NCI-H774 (cell line): Measurements from ENCODE around the gene ACTR3C.
"Not testable (repeated sequence)": the region's sequence is repeated elsewhere in the genome, so short reads cannot be mapped to it uniquely, and the experiment has no call there.

Experiments
- DNase-seq: peaks from one replicate; lab custom pipeline; 2025; lab: John Stamatoyannopoulos, UW

ACTR3C gene

DNA sequence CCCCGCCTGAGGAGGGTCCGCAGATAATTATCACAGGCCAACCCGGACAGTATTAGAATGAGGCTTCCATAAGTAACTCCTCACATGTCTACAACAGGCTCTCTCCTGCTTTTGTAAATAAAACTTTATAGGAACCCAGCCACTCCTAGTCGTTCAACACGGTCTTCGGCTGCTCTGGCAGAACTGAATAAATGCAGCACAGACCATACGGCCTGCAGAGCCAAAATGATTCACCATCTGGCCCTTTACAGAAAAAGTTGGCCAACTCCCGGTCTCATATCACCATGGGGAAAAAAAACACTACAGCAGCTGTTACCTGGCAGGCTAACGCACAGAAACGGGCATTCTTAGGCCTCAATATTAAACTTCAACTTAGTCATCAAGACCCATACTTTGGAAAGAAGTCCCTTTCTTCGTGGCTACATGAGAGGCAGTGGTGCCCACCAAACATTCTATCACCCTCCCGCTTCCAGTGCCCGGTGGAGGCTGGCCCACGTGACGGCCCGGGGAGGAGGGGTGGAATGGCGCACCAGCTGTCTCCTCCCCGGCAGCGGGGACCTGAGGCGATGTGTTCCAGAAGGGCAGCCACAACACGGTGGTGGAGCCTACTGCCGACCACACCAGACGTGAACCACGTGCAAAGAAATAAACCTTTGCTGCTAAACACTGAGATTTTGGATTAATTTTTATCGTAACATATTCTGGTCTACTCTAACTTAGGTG lies 41.5 kb downstream of the ACTR3C start:
- DNase-seq = not testable (repeated sequence)

DNA sequence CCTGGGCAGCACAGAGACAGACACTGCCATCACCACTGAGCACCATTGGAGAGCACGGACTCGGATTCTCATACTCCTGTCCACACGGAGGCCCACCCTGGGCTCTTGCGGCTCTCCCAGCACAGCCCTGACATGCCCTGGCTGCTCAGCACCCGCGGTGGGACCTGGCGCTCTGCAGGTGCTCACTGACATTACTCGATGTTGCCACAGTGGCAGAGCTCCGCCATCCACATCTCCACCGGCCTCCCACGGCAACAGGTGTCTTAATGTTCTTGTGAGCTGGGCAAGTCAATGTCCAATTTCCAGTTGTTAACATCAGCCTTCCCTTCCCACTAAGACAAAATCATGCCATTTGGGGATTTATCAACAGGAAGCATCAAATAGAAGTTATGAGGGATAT lies 45.0 kb downstream of the ACTR3C start:
- not testable (repeated sequence) for DNase-seq

DNA sequence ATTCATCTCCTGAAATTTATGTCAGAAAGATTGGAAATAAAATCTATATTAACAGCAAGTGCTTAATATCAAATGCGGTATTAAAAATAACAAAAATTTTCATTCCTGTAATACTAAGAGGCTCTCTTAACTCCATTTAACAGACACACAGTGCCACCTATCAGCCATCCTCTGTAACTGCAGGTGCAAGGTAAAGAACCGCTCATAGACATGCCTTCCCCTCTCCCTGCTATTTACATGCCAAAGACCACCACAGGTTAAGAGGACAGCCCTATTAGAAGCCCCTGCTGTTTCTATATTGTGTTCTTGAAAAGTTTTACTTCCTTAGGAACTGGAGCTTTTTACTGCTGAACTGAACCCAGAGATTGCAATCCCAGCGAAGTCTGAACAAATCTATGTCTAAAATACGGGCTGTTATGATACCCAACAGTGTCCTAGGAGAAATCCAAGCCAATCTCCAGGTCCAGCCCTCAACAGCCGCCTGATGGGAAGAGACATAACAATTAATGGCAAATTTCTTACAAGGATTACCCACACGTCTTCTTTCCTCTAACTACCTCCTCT lies 47.1 kb downstream of the ACTR3C start:
- DNase-seq = not testable (repeated sequence)

DNA sequence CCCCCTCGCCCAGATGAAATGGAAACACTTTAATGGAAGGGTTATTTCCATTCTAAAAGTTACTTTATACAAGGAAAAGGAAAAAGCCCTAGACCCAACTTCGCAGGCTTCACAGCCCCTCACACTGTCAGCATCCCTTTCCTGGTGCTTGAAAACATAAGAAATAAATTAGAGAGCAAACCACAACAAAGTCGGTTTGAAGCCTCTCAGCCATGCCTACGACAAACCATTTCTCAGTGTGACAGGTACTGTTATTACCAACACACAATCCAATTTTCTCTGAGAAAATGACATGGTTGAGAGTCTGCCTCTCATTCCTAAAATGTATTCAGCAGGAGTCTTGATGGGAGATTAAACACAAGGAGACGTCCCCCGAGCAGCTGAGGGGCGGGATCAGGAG lies 51.4 kb downstream of the ACTR3C start:
- DNase-seq = not testable (repeated sequence)

DNA sequence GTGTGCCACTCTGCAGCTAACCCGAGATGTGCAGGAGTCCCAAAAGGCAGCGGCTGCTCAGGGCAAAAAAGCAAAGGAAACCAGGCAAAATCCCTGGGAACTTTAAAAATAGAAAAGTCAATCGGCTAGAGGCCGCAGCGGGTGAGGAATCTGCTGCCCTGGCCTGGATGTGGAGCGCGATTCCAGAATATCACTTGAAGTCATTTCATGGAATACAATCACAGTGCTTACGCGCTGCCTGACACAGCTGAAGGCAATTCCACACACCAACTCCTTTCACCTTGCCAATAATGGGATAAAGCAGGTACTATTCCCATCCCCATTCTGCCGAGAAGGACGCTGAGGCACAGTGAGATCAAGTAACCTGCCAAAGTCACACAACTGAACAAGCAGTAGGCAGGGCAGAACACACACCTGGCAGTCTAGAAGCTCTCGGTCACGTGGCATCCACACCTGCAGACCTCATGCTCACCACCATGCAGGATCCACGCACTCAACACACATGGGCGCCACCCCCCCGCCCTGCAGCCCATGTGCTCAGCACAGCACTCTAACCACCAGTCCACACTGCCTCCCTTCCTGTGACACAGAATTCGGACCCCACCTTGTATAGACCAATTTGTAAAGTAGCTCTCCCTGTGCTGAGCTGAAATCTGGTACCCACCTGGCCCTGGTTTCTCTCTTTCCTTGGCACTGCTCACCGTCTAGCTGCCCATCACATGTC lies 53.1 kb downstream of the ACTR3C start:
- DNase-seq = not testable (repeated sequence)

DNA sequence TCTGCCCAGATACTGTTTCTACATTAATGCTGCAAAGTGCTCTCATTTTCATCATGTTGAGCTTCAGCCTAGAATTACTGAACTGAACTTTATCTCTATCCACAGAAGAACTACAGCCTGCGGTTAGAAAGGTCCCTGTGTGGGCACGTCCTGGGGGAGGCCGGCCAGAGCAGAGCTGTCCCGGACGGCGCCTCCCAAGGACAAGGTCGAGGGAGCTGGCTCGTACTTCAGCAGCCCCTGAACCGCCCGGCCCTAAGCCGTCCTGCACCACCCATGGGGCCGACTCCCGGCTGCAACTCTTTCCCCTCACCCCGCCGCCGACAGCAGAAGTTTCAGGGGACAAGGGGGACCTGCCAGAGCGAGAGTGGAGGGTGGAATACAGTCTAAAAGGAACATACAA lies 54.5 kb downstream of the ACTR3C start:
- DNase-seq = not testable (repeated sequence)

DNA sequence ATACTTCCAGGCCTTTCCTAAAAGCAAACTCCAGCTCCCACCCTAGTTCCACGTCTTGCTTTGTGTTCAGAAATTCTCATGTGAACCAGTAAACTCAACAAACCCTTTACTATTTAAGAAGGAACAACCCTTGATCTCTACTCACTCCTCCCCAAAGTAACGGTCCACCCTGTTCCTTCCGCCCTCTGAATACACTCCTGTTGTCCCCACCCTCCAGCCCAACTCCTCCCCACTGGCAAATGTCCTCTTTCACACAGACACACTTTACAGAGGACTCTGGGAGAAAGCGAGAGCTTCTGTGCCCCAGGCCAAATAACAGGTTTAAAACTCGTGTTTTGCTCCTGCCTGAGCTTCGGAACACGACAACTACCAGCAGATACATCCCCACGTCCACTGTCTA lies 55.1 kb downstream of the ACTR3C start:
- DNase-seq = not testable (repeated sequence)

DNA sequence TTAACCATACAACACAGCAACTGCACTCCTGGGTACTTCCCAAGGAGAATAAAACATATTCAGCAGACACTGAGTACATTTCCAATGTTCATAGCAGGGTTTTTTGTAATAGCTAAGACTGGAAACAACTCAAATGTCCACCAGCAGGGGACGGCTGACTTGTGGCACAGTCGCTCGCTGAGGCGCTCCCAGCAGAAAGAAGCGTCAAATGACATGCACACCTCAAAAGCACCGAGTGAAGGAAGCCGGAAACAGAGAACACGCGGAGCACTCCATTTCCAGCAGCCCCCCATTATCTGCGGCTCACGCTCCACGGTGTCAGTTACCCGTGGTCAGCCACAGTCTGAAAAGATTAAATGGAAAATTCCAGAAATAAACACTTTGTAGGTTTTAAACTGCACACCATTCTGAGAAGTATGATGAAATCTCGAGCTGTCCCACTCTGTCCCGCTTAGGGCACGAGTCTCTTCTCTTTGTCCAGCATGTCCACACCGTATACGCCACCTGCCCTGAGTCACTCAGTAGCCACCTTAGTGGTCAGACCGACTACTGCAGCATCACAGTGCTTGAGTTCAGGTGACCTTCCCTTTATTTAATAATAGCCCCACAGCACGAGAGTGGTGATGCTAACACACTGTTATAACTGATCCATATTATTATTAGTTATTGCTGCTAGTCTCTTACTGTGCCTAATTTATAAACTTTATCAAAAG lies 56.2 kb downstream of the ACTR3C start:
- not testable (repeated sequence) for DNase-seq

DNA sequence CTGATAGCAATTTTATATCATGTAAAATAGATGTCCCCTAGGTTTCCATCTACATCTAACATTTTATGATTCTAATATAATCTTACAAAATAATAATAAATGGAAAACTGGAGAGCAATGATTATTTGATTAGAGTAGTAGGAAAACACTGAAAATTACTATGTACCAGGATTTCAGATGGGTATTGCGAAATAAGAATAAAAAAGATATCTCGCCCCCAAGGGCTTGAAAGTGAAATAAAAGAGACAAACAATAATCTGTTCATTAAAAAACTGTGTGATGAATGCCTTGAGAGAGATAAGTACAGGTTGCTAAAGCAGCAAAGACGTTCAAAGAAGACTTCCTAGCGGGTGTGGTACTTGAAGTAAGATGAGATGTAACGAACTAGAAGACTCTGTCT lies 60.7 kb downstream of the ACTR3C start:
- DNase-seq = not testable (repeated sequence)

DNA sequence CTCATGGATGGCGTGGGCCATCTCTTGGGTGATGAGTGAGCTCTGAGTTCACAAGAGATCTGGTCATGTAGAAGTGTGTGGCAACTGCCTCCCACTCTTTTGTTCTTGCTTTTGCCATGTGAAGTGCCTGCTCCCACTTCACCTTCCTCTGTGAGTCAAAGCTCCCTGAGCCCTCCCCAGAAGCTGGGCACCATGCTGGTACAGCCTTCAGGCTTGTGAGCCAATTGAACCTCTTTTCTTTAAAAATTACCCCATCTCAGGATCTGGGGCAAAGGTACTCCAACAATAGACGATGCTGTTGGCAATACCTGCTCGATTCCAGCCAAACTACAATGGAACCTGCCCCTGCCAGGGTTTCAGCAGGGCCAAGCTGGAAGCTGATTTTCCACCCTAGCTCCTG lies 75.6 kb downstream of the ACTR3C start:
- not testable (repeated sequence) for DNase-seq

DNA sequence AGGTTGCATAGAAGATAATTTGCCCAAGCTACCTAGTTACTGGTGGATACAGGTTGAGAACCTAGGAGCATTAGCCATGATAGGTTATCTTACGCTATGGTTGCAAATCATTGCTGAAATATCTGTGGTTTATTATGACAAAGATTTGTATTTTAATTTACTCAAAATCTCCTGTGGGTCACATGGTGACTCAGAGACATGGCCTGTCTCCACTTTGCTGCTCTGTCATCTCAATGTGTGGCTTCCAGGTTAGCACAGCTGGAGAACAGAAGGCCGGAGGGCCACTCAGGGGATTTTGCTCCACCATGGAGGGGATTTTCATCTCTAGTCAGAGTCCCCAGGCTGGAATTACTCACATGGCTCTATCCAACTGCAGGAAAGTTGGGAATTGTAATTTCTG lies 78.1 kb downstream of the ACTR3C start:
- not testable (repeated sequence) for DNase-seq

DNA sequence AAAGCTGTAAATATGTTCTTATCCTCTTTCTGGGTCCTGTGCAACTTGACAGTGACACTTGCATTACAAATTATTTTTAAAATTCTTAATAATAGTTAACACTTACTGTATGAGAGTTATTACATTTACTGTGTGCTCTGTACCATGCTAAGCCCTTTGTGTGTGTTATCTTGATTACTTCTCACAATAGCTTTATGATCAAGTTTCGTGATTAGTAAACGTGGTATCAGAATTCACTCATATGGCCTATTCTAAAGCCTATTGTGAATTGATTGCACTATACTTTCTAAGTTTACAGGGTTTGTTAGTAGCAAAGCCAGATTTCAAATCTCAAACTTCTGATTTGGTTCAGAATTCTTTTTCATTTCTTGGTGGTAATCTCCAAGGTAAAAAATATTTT lies 80.4 kb downstream of the ACTR3C start:
- not testable (repeated sequence) for DNase-seq

DNA sequence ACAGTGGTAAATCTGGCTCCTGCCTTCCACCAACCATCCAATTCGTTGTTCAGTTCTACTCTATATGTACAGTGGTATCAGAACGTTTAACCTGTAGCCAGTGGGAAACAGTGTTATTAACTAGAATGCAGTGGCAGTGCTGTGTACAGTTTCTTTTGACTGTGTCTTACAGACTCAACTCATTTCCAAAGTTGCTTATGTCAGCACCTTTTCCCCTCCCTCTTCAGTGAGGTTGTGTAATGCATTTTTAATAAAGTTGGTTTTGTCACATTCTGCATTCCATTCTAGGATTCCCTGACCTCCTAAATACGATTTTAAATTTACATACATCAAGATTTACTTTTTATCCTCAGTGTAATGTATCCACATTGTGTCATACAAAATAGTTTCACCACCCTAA lies 97.9 kb downstream of the ACTR3C start:
- DNase-seq = not testable (repeated sequence)

DNA sequence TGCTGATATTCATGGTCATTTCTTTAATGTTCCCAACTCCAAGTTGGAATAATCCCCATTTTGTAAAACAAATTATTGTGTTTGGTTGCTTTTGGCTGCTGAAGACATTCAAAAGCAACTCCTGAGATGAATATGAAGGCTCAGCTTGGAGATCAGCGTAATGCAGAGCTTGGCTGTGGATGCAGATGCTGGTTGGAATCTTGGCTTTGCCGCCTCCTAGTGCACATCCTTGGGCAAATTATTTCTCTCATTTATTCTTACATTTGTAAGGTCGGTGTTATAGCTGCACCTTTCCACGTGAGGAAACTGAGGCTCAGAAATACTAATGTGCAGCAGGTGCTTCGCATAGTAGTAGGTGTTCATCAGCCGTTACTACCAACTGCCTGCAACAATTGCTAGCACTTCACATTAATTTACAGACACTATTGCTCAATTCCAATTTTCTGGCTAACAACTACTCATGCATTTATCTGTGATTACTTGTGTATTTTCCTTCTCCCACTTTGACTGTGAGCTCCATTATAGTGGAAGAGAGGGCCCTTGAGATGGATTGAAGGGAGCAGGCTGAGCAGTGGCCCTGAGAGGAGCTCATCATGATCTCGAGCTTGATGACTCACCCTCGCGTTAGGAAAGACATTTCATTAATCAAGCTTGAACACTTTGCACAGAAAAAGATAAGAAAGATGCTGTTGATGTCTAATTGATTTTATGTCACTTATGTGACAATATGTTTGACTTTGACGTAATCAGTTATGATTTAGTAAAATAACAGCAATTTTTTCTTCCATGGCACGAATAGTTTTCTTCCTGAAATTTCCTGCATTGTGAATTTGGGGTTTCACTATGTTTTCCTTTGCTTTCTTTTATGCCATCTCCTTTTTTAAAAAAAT lies 101.0 kb downstream of the ACTR3C start:
- DNase-seq = not testable (repeated sequence)

DNA sequence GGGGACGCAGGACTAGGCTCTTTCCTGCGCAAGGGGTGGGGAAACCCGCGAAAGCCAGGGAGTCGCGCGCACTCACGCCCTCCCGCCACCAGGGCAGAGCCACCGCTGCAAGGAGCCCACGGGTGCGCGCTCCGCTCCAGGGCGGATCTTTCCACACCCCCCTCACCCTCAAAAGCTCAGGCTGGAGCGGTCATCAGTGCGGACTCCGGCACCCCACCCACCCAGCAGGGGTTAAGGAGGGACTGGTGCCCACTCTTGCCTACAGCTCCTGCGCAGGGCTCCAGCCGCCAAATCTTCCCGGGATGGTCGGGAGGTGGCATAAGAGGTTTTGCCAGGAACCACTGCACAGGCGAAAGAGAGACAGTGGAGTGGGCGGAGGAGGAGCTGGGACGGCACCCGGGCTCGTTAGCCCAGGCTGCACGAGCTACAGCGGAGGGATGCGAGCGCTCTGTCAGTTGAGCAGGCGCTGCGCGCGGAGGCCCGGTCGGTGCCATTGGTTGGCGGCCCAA lies 102.6 kb downstream of the ACTR3C start:
- DNase-seq = not testable (repeated sequence)

DNA sequence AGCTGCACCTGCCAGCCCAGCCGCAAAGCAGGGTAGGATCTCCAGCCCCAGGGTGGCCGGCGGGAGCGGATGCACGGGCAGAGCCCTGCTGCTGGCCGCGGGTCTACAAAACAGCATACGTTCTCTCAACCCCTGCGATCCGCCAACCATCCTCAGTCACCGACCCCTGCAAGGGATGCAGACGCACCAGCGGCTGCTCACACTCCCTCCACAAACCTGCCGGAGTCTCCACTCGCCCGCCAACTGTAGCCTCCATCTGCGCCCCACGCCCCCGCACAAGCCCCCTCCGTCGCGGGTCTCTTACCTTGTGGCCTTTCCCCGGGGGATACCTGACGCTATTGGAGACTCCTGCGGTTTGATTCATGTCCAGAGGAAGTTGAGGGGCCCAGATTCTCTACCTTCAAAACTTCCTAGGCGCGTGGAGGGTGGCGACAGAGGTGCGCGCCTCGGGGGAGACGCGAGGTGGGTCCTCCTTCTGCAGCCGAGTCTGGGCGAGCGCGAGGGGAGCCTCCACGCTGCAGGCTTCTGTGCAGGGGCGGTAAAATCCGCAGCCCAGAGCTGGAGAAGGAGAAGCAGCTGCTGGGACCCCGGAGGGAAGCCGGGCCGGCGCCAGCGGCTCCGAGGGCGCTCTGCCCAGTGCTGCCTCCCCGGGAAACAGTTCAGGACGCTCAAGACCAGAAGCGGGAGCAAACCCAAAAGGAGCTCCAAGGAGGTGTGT lies 103.2 kb downstream of the ACTR3C start:
- not testable (repeated sequence) for DNase-seq

DNA sequence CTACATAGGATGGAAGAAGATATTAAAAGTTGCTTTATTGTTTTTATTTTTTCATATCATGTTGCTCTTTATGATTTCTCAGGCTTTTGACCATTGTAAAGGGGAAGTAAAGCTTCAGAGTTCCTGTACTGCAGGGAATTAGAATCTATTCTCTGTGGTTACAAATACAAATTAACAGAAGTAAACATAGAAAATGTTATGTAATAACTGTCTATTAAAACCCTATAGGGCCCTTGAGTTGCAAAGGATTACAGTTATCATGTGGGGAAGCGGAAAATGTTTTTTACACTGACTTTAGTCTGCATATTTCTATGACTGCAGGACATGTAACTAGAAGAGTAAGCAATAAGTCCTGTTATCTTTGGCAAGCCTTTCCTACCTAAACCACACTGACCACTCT lies 116.5 kb downstream of the ACTR3C start:
- not testable (repeated sequence) for DNase-seq

DNA sequence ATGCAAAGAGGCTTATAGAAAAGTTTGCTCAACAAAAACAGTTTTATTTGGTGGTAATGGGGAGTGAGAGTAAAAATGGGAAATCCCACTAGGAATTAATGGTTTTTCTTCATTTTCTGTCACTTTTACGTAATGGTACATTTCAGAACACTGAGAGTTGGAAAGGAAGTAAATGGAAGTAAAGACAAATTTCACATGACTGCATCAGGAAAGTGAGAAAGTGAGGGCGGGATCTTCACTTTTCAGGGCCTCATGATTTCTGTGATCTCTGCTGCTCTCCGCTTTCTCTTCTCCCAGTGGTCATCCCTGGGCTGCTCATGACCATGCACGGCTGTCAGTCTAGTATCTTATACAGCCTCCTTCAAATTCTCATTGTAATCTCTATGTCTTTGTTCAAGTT lies 117.5 kb downstream of the ACTR3C start:
- DNase-seq = not testable (repeated sequence)

DNA sequence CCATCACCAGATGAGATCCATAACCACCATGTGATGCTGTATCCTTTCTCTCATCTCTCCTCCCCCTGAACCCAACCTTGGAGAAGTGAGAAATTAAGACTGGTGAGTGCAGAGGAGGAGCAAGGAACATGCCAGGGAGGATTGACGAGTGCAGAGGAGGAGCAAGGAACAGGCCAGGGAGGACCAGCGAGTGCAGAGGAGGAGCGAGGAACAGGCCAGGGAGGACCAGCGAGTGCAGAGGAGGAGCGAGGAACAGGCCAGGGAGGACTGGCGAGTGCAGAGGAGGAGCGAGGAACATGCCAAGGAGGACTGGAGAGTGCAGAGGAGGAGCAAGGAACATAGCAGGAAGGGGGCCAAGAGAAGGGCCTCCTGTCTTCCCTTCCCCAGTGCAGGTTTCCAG lies 118.8 kb downstream of the ACTR3C start:
- not testable (repeated sequence) for DNase-seq

DNA sequence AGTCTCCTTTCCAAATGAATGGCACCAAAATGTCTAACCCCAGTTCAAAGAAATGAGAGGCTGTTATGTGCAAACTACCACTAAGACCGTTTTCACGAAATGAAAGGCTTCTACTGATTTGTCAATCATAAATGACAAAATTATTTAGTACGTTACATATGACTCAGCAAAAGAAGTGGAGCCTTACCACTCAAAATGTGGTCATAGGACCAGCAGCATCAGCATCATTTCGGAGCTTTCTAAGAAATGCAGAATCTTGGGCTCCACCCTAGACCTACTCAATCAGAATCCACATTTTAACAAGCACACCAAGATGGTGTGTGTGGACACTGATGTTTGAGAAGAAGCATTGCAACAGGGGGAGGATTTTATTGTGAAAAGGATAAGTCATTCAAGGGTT lies 120.5 kb downstream of the ACTR3C start:
- DNase-seq = not testable (repeated sequence)
